Parathyroid adenoma (tissue), 2 donors: ENCODE measurements around the gene SRRD.

Experiments used
- H2AFZ ChIP-seq: fragments of 300-600 bp; sonication (generic); one replicate; pipeline ENCODE4 v1.7.0; 2017; ENCODE audit warnings: antibody characterized with exemption, mild to moderate bottlenecking
- H3K27ac ChIP-seq: fragments of 300-600 bp; sonication (generic); one replicate; pipeline ENCODE4 v1.7.0; 2017
- H3K27me3 ChIP-seq: fragments of 300-600 bp; sonication (generic); one replicate; pipeline ENCODE4 v1.7.0; 2017; ENCODE audit warnings: low read length; ENCODE audit not compliant: control insufficient read depth, insufficient read depth
- H3K36me3 ChIP-seq: fragments of 300-600 bp; sonication (generic); one replicate; pipeline ENCODE4 v1.7.0; 2017; ENCODE audit warnings: low read length; ENCODE audit not compliant: control insufficient read depth, insufficient read depth
- H3K4me1 ChIP-seq: fragments of 300-600 bp; sonication (generic); one replicate; pipeline ENCODE4 v1.7.0; 2017; ENCODE audit warnings: control low read depth
- H3K4me2 ChIP-seq: fragments of 300-600 bp; sonication (generic); one replicate; pipeline ENCODE4 v1.7.0; 2017; ENCODE audit warnings: low read length
- H3K4me3 ChIP-seq: fragments of 300-600 bp; sonication (generic); one replicate; pipeline ENCODE4 v1.7.0; 2017; ENCODE audit warnings: low read depth, low read length
- H3K79me2 ChIP-seq: fragments of 300-600 bp; sonication (generic); one replicate; pipeline ENCODE4 v1.7.0; 2017; ENCODE audit warnings: control low read depth
- H3K9ac ChIP-seq: fragments of 300-600 bp; sonication (generic); one replicate; pipeline ENCODE4 v1.7.0; 2017; ENCODE audit warnings: mild to moderate bottlenecking
- H3K9me3 ChIP-seq: fragments of 300-600 bp; sonication (generic); one replicate; pipeline ENCODE4 v1.7.0; 2017; ENCODE audit warnings: low read length; ENCODE audit not compliant: control insufficient read depth
- TF ChIP-seq, protein P1 (sequence below): fragments of 300-600 bp; sonication (generic); IDR thresholded peaks from one replicate; pipeline ENCODE4 v1.7.0; 2017; ENCODE audit warnings: antibody characterized with exemption, mild to moderate bottlenecking
- donor health status: primary hyperparathyroidism.

SRRD gene

DNA sequence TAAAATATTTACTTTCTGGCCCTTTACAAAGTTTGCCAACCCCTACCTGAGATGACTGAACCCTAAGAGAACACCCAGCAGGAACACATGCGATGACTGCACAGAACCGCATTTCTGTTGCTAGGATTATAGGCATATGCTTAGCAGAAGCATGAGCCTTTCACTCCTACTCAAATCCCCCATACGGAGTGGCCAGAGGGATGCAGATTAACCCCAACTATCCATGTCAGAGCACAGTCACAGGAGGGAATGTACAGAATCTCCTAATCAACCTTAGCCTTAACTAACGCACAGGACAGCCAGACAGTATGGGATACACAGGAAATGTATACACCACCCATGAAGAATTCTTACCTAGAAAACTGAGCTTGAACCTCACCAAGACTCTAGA, 6.3 kb upstream of the SRRD start:
- no peak overlapping the region for H3K4me2 ChIP-seq
- no peak overlapping the region for H2AFZ ChIP-seq
- no peak overlapping the region for H3K4me3 ChIP-seq
- no peaks in the 10 kb centered on the region for H3K27me3 ChIP-seq
- TF ChIP-seq, protein P1, sequence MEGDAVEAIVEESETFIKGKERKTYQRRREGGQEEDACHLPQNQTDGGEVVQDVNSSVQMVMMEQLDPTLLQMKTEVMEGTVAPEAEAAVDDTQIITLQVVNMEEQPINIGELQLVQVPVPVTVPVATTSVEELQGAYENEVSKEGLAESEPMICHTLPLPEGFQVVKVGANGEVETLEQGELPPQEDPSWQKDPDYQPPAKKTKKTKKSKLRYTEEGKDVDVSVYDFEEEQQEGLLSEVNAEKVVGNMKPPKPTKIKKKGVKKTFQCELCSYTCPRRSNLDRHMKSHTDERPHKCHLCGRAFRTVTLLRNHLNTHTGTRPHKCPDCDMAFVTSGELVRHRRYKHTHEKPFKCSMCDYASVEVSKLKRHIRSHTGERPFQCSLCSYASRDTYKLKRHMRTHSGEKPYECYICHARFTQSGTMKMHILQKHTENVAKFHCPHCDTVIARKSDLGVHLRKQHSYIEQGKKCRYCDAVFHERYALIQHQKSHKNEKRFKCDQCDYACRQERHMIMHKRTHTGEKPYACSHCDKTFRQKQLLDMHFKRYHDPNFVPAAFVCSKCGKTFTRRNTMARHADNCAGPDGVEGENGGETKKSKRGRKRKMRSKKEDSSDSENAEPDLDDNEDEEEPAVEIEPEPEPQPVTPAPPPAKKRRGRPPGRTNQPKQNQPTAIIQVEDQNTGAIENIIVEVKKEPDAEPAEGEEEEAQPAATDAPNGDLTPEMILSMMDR = no peak
- H3K9ac ChIP-seq = no peak overlapping the region
- no peak overlapping the region for H3K27ac ChIP-seq
- no peaks in the 10 kb centered on the region for H3K9me3 ChIP-seq
- H3K36me3 ChIP-seq = no peaks in the 10 kb centered on the region
- no peaks in the 10 kb centered on the region for H3K79me2 ChIP-seq
- no peaks in the 10 kb centered on the region for H3K4me1 ChIP-seq

DNA sequence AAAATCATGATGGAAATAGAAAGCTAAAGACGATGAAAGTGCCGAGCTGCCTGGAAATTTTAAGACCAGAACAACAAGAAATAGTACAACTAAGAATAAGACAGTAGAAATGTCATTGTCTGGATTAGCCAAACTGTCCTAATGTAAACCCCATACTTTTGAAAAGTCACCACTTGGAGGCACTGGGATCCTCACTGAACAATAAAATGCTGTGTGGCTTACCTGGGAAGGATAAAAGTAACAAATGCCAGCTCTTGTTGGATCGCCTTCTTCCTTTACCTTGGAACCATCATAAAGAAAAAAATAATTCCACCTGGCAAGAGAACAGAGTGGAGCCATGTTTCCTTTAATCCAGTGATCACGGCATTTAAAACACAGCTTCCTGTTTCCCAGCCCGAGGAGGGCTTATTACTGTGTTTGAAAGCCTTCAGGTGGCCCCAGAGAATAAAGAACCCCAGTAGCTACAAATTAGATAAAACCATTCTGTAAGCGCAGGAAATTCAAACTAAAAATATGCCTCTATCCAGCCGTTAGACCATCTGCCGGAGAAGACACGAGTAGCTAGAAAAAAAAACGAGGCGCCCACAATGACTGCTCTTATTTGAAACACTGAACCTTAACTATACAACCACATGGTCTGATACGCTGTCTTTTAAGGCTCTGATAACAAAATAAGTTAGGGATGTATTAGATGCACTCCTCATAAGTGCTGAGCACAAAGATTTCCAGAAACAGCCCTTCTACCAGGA, 4.5 kb upstream of the SRRD start:
- Histone ChIP-seq H3K9me3 (no peaks in the 10 kb centered on the region), H3K79me2 (peaks cover 3% of the 10 kb centered on the region), H3K9ac (no peak overlapping the region), H3K36me3 (no peaks in the 10 kb centered on the region), H3K4me3 (no peak overlapping the region), H3K27me3 (no peaks in the 10 kb centered on the region), H3K4me1 (peaks cover under 1% of the 10 kb centered on the region), H3K4me2 (peak overlapping the region; percentile 31), H3K27ac (no peak overlapping the region), H2AFZ (no peak overlapping the region)
- TF ChIP-seq, protein P1 = no peak

DNA sequence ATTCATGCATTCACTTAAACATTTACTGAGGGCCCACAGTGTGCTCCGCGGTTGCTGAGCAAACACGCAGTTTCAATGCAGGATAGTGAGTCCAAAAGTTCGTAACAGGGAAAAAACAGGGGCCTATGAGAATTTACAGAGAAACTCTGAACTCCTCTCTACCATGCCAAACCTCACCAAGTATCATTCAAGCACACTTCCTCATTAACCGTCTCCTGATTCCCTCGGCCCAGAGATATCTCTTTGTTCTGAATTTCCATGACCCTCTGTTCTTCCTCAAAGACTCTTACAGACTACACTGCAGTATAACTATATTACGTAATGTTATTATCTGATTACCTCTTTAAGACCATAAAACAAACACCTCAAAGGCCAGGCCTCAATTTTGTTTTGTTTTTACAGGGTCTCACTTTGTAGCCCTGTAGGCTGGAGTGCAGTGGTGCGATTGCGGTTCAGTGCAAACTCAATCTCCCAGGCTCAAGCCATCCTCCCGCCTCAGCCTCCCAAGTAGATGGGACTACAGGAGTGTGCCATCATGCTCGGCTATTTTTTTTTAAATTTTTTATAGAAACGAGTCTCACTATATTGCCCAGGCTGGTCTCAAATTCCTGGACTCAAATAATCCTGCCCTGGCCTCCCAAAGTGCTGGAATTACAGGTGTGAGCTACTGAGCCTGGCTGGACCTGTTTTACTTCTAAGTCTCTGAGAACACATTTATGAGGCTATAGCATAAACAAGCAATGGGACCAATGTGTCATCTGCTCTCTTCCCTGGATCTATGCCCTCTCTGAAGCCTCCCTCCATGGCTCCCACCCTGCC, 3.7 kb upstream of the SRRD start:
- Histone ChIP-seq H3K79me2 (peaks cover 3% of the 10 kb centered on the region), H2AFZ (no peak overlapping the region), H3K4me2 (peak overlapping the region; percentile 31), H3K36me3 (no peaks in the 10 kb centered on the region), H3K4me3 (no peak overlapping the region), H3K9ac (no peak overlapping the region), H3K9me3 (no peaks in the 10 kb centered on the region), H3K4me1 (peaks cover 3% of the 10 kb centered on the region), H3K27ac (no peak overlapping the region), H3K27me3 (no peaks in the 10 kb centered on the region)
- TF ChIP-seq, protein P1 = no peak

DNA sequence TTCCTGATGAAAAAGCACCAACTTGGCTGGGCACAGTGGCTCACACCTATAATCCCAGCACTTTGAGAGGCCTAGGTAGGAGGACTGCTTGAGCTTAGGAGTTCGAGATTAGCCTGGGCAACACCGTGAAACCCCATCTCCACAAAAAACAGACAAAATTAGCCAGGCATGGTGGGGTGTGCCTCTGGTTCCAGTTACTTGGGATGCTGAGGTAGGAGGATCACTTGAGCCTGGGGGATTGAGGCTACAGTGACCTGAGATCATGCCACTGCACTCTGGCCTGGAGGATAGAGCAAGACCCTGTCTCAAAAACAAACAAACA, 3.1 kb upstream of the SRRD start:
- TF ChIP-seq, protein P1 = no peak
- Histone ChIP-seq H3K27ac (no peak overlapping the region), H3K9ac (no peak overlapping the region), H3K9me3 (no peaks in the 10 kb centered on the region), H3K79me2 (peaks cover 3% of the 10 kb centered on the region), H3K36me3 (no peaks in the 10 kb centered on the region), H3K4me2 (no peak overlapping the region), H3K27me3 (no peaks in the 10 kb centered on the region), H3K4me3 (no peak overlapping the region), H3K4me1 (peaks cover 3% of the 10 kb centered on the region), H2AFZ (no peak overlapping the region)
